Embryonic facial prominence (tissue), 1 donor: ENCODE results near the gene SALL2.
"Not testable (repeated sequence)": the region's sequence is repeated elsewhere in the genome, so short reads cannot be mapped to it uniquely, and the experiment has no call there.

Experiments used
- DNase-seq: peaks from one replicate; pipeline ENCODE4 v3.0.0-alpha.2; 2016; ENCODE audit errors: extremely low spot score

SALL2 gene

GRCh38 chr14:21525962-21526671 is at the start of gene SALL2:
Gene SALL2 (minus strand): TSS chr14:21526346. CDS start chr14:21526127, 219 bp downstream.
- peak; percentile 93 for DNase-seq

GRCh38 chr14:21575661-21576060 is 49.5 kb upstream of the SALL2 start:
- no peak for DNase-seq

GRCh38 chr14:21572604-21573003 is 46.5 kb upstream of the SALL2 start:
- no peak for DNase-seq

- DNase-seq, result no peak
These were observed 32.6 kb upstream of the SALL2 start for GRCh38 chr14:21558703-21559170.

- peak; percentile 83 for DNase-seq
These were observed 31.1 kb upstream of the SALL2 start for GRCh38 chr14:21557084-21557901.

GRCh38 chr14:21556378-21557083 is 30.4 kb upstream of the SALL2 start:
- DNase-seq, result no peak

GRCh38 chr14:21553266-21553665 is 27.1 kb upstream of the SALL2 start:
- DNase-seq, result no peak

GRCh38 chr14:21544588-21544987 is 18.4 kb upstream of the SALL2 start:
- DNase-seq, result not testable (repeated sequence)

GRCh38 chr14:21543963-21544362 is 17.8 kb upstream of the SALL2 start:
- DNase-seq, result no peak

- no peak for DNase-seq
These were observed 17.4 kb upstream of the SALL2 start for GRCh38 chr14:21543521-21543960.

- DNase-seq, result no peak
These were observed 15.4 kb upstream of the SALL2 start for GRCh38 chr14:21541413-21542074.

- DNase-seq, result no peak
These were observed 13.2 kb upstream of the SALL2 start for GRCh38 chr14:21539189-21539940.

GRCh38 chr14:21537090-21537424 is 10.9 kb upstream of the SALL2 start:
- DNase-seq, result no peak

- no peak for DNase-seq
These were observed 10.4 kb upstream of the SALL2 start for GRCh38 chr14:21536418-21537089.

- DNase-seq, result no peak
These were observed 9.6 kb upstream of the SALL2 start for GRCh38 chr14:21535545-21536417.

- no peak for DNase-seq
These were observed 8.4 kb upstream of the SALL2 start for GRCh38 chr14:21534576-21534975.

GRCh38 chr14:21533294-21533693 is 7.1 kb upstream of the SALL2 start:
- DNase-seq, result no peak

- DNase-seq, result no peak
These were observed 3.4 kb upstream of the SALL2 start for GRCh38 chr14:21529515-21529914.
